Esophagus muscularis mucosa (tissue), 4 donors: ENCODE data around the gene CUX1. TPM values are rescaled to one million over a fixed set of nuclear protein-coding genes. Genes with fewer than 3 reads are reported as not detected.
A peak's percentile ranks its signal among the peaks of the same experiment; 100 is the strongest.

ENCODE experiments used
- DNase-seq: peaks from one replicate; pipeline ENCODE4 v3.0.0-alpha.2; 2017; ENCODE audit errors: extremely low spot score
- H3K27ac ChIP-seq, 4 donors: fragments of 200-600 bp; sonication (generic); replicated peaks in 1 of 4; 1 replicate in 3 of 4; 2 replicates in 1 of 4; pipeline ENCODE4 v1.5.1; 2016 to 2019; ENCODE audit warnings: mild to moderate bottlenecking in 1 of 4
- H3K27me3 ChIP-seq, 4 donors: fragments of 200-600 bp; sonication (generic); one replicate each; pipeline versions ENCODE4 v1.5.1 to v1.6.0; 2016 to 2019
- H3K36me3 ChIP-seq, 4 donors: fragments of 200-600 bp; sonication (generic); one replicate each; pipeline ENCODE4 v1.5.1; 2016 to 2019
- H3K4me1 ChIP-seq, 4 donors: fragments of 200-600 bp; sonication (generic); one replicate each; pipeline ENCODE4 v1.5.1; 2016 to 2019
- H3K4me3 ChIP-seq, 4 donors: fragments of 200-600 bp; sonication (generic); 1 replicate in 2 of 4; 2 replicates in 2 of 4; pipeline ENCODE4 v1.5.1; 2016 to 2019; ENCODE audit warnings: mild to moderate bottlenecking in 4 of 4, moderate library complexity in 1 of 4
- H3K9me3 ChIP-seq, 4 donors: fragments of 200-600 bp; sonication (generic); 1 replicate in 3 of 4; 2 replicates in 1 of 4; pipeline ENCODE4 v1.5.1; 2016 to 2019
- CTCF ChIP-seq, 3 experiments: fragments of 200-600 bp in 2 of 3; fragments of 450-650 bp in 1 of 3; sonication (generic) in 2 of 3; IDR thresholded peaks; one replicate each; pipeline ENCODE4 v1.5.1; 2017 to 2019; ENCODE audit warnings: antibody characterized with exemption in 3 of 3, mild to moderate bottlenecking in 2 of 3, moderate library complexity in 1 of 3
- EP300 ChIP-seq: sonication (generic); formaldehyde crosslinking; IDR thresholded peaks from one replicate; pipeline ENCODE4 v1.6.1; 2017; ENCODE audit warnings: antibody characterized with exemption
- POLR2A ChIP-seq: fragments of 450-650 bp; IDR thresholded peaks from one replicate; pipeline ENCODE4 v1.6.1; 2017; ENCODE audit warnings: antibody characterized with exemption, moderate library complexity, mild to moderate bottlenecking, low read depth
- POLR2AphosphoS5 ChIP-seq, 2 donors: sonication (generic); formaldehyde crosslinking; IDR thresholded peaks; one replicate each; pipeline ENCODE4 v1.6.1; 2017; ENCODE audit warnings: antibody characterized with exemption in 2 of 2
- WGBS: methylation state at CpG from one replicate; pipeline ENCODE4 v1.1.5; 2018; 5-methylcytosine and 5-hydroxymethylcytosine counted together
- intact Hi-C: fragments of 100-400 bp; cut with DNase I; formaldehyde crosslinking; loops from one replicate; pipeline ENCODE4 v1.15.1; 2023
- total RNA-seq, 4 donors: library from RNA; depleted of rRNA; stranded (reverse); fragments of >200 nt; gene quantifications; one replicate each; pipeline versions ENCODE4 v1.1.0 to v1.2.1, GENCODE V29; 2016

Gene CUX1
- total RNA-seq, 4 donors from 2014 or later: 61.5 to 136 (median 92.3) TPM

- peaks cover 0 to 8% (median 0%) of the 10 kb centered on the region in 4 donors for H3K36me3 ChIP-seq
- TF ChIP-seq POLR2A: no peak
- no peak for TF ChIP-seq CTCF (IDR thresholded peaks at IDR 0.05)
- TF ChIP-seq EP300: no peak
- no peak for TF ChIP-seq POLR2AphosphoS5 (IDR thresholded peaks at IDR 0.05)
- H3K9me3 ChIP-seq: no peaks in the 10 kb centered on the region
- no peak overlapping the region for H3K27ac ChIP-seq
- DNase-seq: no peak
- peaks cover 0 to 6% (median 0%) of the 10 kb centered on the region in 4 donors for H3K27me3 ChIP-seq
- intact Hi-C loops: no loop called here
- 89% methylated on average over 17 of the region's 17 CpGs for WGBS
- H3K4me1 ChIP-seq: peaks cover 5 to 25% (median 14%) of the 10 kb centered on the region in 4 donors
- H3K4me3 ChIP-seq: no peak overlapping the region
Observed at GRCh38 chr7:102305414-102306268, 488.2 kb downstream of the CUX1 start.

GRCh38 chr7:102306916-102307677, 489.7 kb downstream of the CUX1 start:
- Histone ChIP-seq H3K4me1 (peaks cover 5 to 20% (median 10%) of the 10 kb centered on the region in 4 donors), H3K27ac (no peak overlapping the region), H3K9me3 (no peaks in the 10 kb centered on the region), H3K27me3 (no peaks in the 10 kb centered on the region), H3K36me3 (peaks cover 0 to 14% (median 0%) of the 10 kb centered on the region in 4 donors), H3K4me3 (peak overlapping the region in 2 of 4 donors; percentile 20 to 21)
- intact Hi-C loops: no loop called here
- no peak for DNase-seq
- TF ChIP-seq CTCF (IDR thresholded peaks at IDR 0.05): no peak
- no peak for TF ChIP-seq POLR2AphosphoS5 (IDR thresholded peaks at IDR 0.05)
- no peak for TF ChIP-seq EP300
- no peak for TF ChIP-seq POLR2A
- WGBS: 70% methylated on average over 9 of the region's 17 CpGs

- no peak overlapping the region for H3K27ac ChIP-seq
- WGBS: 90% methylated on average over 9 of the region's 9 CpGs
- no peaks in the 10 kb centered on the region for H3K27me3 ChIP-seq
- H3K36me3 ChIP-seq: peaks cover 5 to 29% (median 8%) of the 10 kb centered on the region in 4 donors
- DNase-seq: no peak
- no peaks in the 10 kb centered on the region for H3K9me3 ChIP-seq
- peaks cover 0 to 11% (median 8%) of the 10 kb centered on the region in 4 donors for H3K4me1 ChIP-seq
- intact Hi-C loops: no loop called here
- no peak for TF ChIP-seq POLR2AphosphoS5 (IDR thresholded peaks at IDR 0.05)
- no peak for TF ChIP-seq POLR2A
- TF ChIP-seq EP300: no peak
- no peak for TF ChIP-seq CTCF (IDR thresholded peaks at IDR 0.05)
- no peak overlapping the region for H3K4me3 ChIP-seq
Observed at GRCh38 chr7:102310414-102310815, 493.0 kb downstream of the CUX1 start.

- Histone ChIP-seq H3K4me3 (no peak overlapping the region), H3K27ac (no peak overlapping the region), H3K4me1 (peaks cover 0 to 3% (median 1%) of the 10 kb centered on the region in 4 donors), H3K9me3 (no peaks in the 10 kb centered on the region), H3K36me3 (peaks cover 5 to 31% (median 8%) of the 10 kb centered on the region in 4 donors), H3K27me3 (no peaks in the 10 kb centered on the region)
- DNase-seq: no peak
- intact Hi-C loops: no loop called here
- TF ChIP-seq POLR2AphosphoS5 (IDR thresholded peaks at IDR 0.05) (no peak), EP300 (no peak), CTCF (IDR thresholded peaks at IDR 0.05) (no peak), POLR2A (no peak)
- 83% methylated on average over 2 of the region's 2 CpGs for WGBS
Observed at GRCh38 chr7:102312317-102312716, 494.9 kb downstream of the CUX1 start.
